Mammary epithelial cell (primary cell): ENCODE measurements around the gene ABR.

Source experiments
- EZH2 ChIP-seq: IDR thresholded peaks from 2 replicates; pipeline ENCODE4 v1.6.1; 2012; ENCODE audit warnings: low read length, inconsistent platforms, borderline replicate concordance
- TF ChIP-seq, protein P1 (sequence below), 2 donors: IDR thresholded peaks in 1 of 2; conservative IDR thresholded peaks in 1 of 2; 2 replicates each; pipeline ENCODE4 v1.5.1; 2011 to 2012; ENCODE audit warnings: inconsistent platforms in 2 of 2, low read length in 2 of 2, mild to moderate bottlenecking in 2 of 2, control low read depth in 1 of 2, low read depth in 1 of 2; ENCODE audit not compliant: insufficient read depth in 1 of 2; ENCODE audit errors: extremely low read depth in 1 of 2

DNA sequence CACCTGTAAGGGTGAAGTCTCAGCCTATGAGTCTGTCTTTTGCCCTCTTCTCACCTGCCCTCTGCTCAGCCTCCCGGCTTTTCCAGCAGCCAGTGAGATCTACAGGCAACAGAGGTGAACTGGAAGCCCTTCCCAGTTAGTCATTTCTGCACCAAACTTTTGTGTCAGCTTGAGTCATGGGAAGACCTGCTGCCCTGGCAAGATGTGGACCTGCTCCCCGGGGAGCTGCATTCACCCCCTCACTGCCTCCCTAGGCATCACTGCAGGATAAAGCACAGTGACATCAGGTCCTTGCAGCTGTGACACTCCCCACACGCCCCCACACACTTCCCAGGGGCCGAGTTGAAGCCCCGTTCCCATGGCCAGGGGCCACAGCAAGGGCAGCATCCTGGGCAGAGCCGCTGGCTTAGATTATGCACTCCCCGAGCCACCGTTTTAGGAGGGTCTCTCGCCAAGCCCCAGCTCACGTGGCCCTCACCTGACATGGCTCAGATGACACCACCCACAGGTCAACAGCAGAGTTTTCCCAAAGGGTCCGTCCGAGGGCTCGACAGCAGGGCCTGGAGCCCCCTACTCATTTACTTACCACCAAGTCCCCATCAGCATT lies 6.5 kb upstream of the ABR start:
- TF ChIP-seq, protein P1, sequence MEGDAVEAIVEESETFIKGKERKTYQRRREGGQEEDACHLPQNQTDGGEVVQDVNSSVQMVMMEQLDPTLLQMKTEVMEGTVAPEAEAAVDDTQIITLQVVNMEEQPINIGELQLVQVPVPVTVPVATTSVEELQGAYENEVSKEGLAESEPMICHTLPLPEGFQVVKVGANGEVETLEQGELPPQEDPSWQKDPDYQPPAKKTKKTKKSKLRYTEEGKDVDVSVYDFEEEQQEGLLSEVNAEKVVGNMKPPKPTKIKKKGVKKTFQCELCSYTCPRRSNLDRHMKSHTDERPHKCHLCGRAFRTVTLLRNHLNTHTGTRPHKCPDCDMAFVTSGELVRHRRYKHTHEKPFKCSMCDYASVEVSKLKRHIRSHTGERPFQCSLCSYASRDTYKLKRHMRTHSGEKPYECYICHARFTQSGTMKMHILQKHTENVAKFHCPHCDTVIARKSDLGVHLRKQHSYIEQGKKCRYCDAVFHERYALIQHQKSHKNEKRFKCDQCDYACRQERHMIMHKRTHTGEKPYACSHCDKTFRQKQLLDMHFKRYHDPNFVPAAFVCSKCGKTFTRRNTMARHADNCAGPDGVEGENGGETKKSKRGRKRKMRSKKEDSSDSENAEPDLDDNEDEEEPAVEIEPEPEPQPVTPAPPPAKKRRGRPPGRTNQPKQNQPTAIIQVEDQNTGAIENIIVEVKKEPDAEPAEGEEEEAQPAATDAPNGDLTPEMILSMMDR (conservative IDR thresholded peaks at IDR 0.05 in 1 of 2, IDR thresholded peaks at IDR 0.05 in 1 of 2; ENCODE audit: extremely low read depth in 1 of 2, insufficient read depth in 1 of 2, low read depth in 1 of 2, low read length in 2 of 2) = no peak
- no peak for TF ChIP-seq EZH2
